Measurements from ENCODE around the gene LHX3. TPM values are rescaled to one million over a fixed set of nuclear protein-coding genes. Genes with fewer than 3 reads are reported as not detected.
"Not testable (repeated sequence)": the region's sequence is repeated elsewhere in the genome, so short reads cannot be mapped to it uniquely, and the experiment has no call there.

Gene LHX3
- total and polyA plus RNA-seq, 12 donors = not detected

DNA sequence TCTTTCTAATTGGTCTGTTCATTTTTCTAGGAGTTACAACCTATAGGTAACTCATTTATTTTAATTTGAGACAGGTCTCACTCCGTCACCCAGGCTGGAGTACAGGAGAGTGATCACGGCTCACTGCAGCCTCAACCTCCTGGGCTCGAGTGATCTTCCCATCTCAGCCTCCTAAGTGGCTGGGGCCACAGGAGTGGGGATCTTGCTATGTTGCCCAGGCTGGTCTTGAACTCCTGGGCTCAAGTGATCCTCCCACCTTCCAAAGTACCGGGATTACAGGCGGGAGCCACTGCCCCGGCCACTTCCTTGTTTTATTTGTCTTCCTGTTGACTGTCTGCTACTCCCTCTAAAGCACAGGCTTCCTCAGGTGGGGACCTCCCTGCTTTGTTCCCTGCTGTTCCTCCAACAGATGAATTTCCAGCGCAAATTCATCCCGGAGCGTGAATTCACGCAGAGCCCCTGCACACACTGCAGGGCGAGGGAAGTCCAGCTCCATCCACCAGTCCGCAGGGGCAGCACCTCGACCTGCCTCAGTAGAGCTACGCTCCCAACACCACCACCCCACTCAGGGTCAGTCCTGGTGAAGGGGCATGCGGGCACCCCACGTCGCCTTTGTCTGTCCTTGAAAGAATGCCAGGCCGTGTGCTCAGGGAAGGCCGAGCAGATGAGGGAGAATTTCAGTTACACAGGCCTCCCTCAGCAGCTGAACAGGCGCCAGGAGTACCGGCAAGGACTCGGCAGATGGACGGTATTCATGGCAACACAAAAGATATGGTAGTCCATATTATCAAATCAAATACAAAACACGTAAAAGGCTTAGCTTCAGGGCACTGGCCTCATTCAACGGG is 34.4 kb upstream of the LHX3 start:
- DNase-seq = peak in 1 of 7 donors; percentile 29
- TF ChIP-seq, protein P1, sequence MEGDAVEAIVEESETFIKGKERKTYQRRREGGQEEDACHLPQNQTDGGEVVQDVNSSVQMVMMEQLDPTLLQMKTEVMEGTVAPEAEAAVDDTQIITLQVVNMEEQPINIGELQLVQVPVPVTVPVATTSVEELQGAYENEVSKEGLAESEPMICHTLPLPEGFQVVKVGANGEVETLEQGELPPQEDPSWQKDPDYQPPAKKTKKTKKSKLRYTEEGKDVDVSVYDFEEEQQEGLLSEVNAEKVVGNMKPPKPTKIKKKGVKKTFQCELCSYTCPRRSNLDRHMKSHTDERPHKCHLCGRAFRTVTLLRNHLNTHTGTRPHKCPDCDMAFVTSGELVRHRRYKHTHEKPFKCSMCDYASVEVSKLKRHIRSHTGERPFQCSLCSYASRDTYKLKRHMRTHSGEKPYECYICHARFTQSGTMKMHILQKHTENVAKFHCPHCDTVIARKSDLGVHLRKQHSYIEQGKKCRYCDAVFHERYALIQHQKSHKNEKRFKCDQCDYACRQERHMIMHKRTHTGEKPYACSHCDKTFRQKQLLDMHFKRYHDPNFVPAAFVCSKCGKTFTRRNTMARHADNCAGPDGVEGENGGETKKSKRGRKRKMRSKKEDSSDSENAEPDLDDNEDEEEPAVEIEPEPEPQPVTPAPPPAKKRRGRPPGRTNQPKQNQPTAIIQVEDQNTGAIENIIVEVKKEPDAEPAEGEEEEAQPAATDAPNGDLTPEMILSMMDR (IDR thresholded peaks at IDR 0.05) = no peak
- TF ChIP-seq POLR2A (IDR thresholded peaks at IDR 0.05) = no peak
- H3K27ac ChIP-seq = peak overlapping the region in 1 of 5 donors; percentile 10
- H3K27me3 ChIP-seq = no peaks in the 10 kb centered on the region
- 60 to 70% (median 65%) methylated on average over 17 to 25 of the region's 25 CpGs for WGBS, 4 donors
- intact Hi-C loops (cut with DNase I) = no loop called here
- no peak overlapping the region for H3K4me3 ChIP-seq
- H3K4me1 ChIP-seq (replicated peaks in 1 of 2) = peaks cover under 1 to 21% of the 10 kb centered on the region in 2 donors
- no peaks in the 10 kb centered on the region for H3K9me3 ChIP-seq (replicated peaks in 1 of 3)
- H3K36me3 ChIP-seq (replicated peaks in 1 of 2) = peaks cover 0 to 6% of the 10 kb centered on the region in 2 donors

DNA sequence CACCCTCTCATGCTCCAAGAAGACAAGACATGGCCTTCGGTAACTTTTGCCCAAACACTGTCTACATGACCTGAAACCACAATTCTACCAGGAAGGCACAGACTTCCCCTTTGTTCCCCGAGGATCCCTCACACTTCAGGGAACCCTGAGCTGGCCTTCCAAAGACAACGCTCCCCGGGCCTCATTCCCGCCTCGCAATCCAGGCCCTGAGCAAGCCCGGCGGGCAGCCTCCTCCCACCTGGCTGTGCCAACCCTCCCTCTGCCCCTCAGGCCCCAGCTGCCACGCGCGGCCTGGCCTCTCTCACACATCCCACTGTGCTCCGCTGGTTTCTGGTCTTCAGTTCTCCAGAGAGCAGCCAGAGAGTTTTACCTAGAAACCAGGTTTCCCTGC is 33.4 kb upstream of the LHX3 start:
- TF ChIP-seq POLR2A (IDR thresholded peaks at IDR 0.05) = no peak
- H3K27me3 ChIP-seq = no peaks in the 10 kb centered on the region
- no peak overlapping the region for H3K27ac ChIP-seq
- intact Hi-C loops (cut with DNase I) = no loop called here
- no peak for DNase-seq
- no peaks in the 10 kb centered on the region for H3K9me3 ChIP-seq (replicated peaks in 1 of 3)
- peaks cover 0 to 6% of the 10 kb centered on the region in 2 donors for H3K36me3 ChIP-seq (replicated peaks in 1 of 2)
- H3K4me3 ChIP-seq = no peak overlapping the region
- peaks cover 0 to 14% of the 10 kb centered on the region in 2 donors for H3K4me1 ChIP-seq (replicated peaks in 1 of 2)
- WGBS, 4 donors = 84 to 91% (median 85%) methylated on average over 12 of the region's 12 CpGs

DNA sequence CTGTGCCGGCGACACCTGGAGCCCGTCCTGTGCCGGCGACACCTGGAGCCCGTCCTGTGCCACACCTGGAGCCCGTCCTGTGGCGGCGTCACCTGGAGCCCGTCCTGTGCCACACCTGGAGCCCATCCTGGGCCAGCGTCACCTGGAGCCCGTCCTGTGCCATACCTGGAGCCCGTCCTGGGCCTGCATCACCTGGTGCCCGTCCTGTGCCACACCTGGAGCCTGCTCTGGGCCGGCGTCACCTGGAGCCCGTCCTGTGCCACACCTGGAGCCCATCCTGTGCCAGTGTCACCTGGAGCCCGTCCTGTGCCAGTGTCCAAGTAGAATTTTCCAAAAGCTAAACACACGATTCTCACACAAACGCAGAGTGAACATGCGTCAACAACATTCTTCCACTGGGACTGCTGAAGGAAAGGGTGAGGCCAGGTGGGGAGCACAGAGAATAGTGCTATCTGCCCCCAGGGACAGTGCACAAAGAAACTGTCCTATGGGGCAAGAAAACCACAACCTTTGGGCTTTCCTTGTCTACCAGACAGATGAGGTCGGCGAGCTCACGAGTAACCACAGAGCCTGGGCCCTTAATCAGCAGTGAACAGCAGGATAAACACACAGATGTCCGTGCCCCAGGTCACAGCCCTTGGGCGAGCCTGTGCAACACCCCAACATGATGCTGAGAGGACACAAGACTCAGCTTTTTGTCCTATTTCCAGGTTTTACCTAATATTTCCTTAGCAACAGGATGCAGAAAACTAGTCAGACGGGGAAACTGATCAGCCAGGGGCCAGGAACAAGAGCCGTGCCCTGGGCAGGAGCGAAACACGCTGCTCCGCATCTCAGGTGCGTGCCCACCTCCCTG is 32.8 kb upstream of the LHX3 start:
- Histone ChIP-seq H3K4me1 (replicated peaks in 1 of 2) (peaks cover 0 to 12% of the 10 kb centered on the region in 2 donors), H3K4me3 (no peak overlapping the region), H3K9me3 (replicated peaks in 1 of 3) (no peaks in the 10 kb centered on the region), H3K36me3 (replicated peaks in 1 of 2) (peaks cover 0 to 6% of the 10 kb centered on the region in 2 donors), H3K27ac (no peak overlapping the region), H3K27me3 (no peaks in the 10 kb centered on the region)
- no peak for DNase-seq
- WGBS, 4 donors = 93 to 94% (median 93%) methylated on average over 20 to 32 of the region's 32 CpGs
- intact Hi-C loops (cut with DNase I) = no loop called here
- TF ChIP-seq, protein P1 (IDR thresholded peaks at IDR 0.05) = no peak
- no peak for TF ChIP-seq POLR2A (IDR thresholded peaks at IDR 0.05)

DNA sequence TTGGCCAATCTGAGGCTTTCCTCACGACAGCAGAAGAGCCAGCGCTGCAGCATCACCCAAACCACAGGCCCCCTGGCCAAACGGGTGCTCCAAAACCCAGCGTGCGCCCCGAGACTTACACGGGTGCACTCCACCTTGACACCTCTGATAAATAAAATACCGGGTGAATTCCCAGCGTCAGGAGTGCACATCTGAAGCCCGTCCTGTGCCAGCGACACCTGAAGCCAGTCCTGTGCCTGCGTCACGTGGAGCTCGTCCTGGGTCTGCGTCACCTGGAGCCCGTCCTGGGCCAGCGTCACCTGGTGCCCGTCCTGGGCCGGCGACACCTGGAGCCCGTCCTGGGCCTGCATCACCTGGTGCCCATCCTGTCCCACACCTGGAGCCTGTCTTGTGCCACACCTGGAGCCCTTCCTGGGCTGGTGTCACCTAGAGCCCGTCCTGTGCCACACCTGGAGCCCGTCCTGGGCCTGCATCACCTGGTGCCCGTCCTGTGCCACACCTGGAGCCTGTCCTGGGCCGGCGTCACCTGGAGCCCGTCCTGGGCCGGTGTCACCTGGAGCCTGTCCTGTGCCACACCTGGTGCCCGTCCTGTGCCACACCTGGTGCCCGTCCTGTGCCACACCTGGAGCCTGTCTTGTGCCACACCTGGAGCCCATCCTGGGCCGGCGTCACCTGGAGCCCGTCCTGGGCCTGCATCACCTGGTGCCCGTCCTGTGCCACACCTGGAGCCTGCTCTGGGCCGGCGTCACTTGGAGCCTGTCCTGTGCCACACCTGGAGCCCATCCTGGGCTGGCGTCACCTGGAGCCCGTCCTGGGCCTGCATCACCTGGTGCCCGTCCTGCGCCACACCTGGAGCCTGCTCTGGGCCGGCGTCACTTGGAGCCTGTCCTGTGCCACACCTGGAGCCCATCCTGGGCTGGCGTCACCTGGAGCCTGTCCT is 31.8 kb upstream of the LHX3 start:
- H3K4me3 ChIP-seq; H3K9me3 ChIP-seq (replicated peaks in 1 of 3); H3K27ac ChIP-seq; H3K36me3 ChIP-seq (replicated peaks in 1 of 2); DNase-seq; H3K27me3 ChIP-seq; intact Hi-C loops (cut with DNase I): not testable (repeated sequence)
- 90 to 96% (median 94%) methylated on average over 18 to 43 of the region's 43 CpGs for WGBS, 4 donors
- peaks cover 0 to 12% of the 10 kb centered on the region in 2 donors for H3K4me1 ChIP-seq (replicated peaks in 1 of 2)
